ENCODE measurements around the gene SAG. TPM values are rescaled to one million over a fixed set of nuclear protein-coding genes. Genes with fewer than 3 reads are reported as not detected.
A peak's percentile ranks its signal among the peaks of the same experiment; 100 is the strongest.

SAG gene
- total RNA-seq, 3 donors from 2014 or later = 0.63 TPM; not detected in 2

- no peak for ATAC-seq
- Histone ChIP-seq H3K4me3 (no peak overlapping the region), H3K9me3 (no peaks in the 10 kb centered on the region), H3K4me1 (ENCODE audit: low read depth) (peaks cover 2% of the 10 kb centered on the region), H3K36me3 (ENCODE audit: low read depth) (no peaks in the 10 kb centered on the region)
- no peak for DNase-seq
- no peak for TF ChIP-seq CTCF (IDR thresholded peaks at IDR 0.05)
- intact Hi-C loops (cut with DNase I, micrococcal nuclease) = no loop called here
Measured at GRCh38 chr2:233343171-233343705, 35.6 kb downstream of the SAG start.

GRCh38 chr2:233346376-233346775, 38.8 kb downstream of the SAG start:
- H3K4me3 ChIP-seq = no peak overlapping the region
- TF ChIP-seq CTCF (IDR thresholded peaks at IDR 0.05) = no peak
- no peaks in the 10 kb centered on the region for H3K36me3 ChIP-seq (ENCODE audit: low read depth)
- DNase-seq = no peak
- peaks cover 23% of the 10 kb centered on the region for H3K4me1 ChIP-seq (ENCODE audit: low read depth)
- intact Hi-C loops (cut with DNase I, micrococcal nuclease) = loop anchor here in 1 of 2 donors (5.0 kb wide), 1 partner anchor 101 kb away; no protein-coding TSS in a partner anchor
- no peak for ATAC-seq
- H3K9me3 ChIP-seq = no peaks in the 10 kb centered on the region

- TF ChIP-seq CTCF (IDR thresholded peaks at IDR 0.05) = no peak
- no peaks in the 10 kb centered on the region for H3K9me3 ChIP-seq
- intact Hi-C loops (cut with DNase I, micrococcal nuclease) = loop anchor here in 1 of 2 donors (5.0 kb wide), 1 partner anchor 100 kb away; no protein-coding TSS in a partner anchor
- no peak overlapping the region for H3K4me3 ChIP-seq
- no peaks in the 10 kb centered on the region for H3K36me3 ChIP-seq (ENCODE audit: low read depth)
- no peak for DNase-seq
- peaks cover 23% of the 10 kb centered on the region for H3K4me1 ChIP-seq (ENCODE audit: low read depth)
- ATAC-seq = no peak
Measured at GRCh38 chr2:233346930-233347329, 39.3 kb downstream of the SAG start.

GRCh38 chr2:233349005-233349998, 41.7 kb downstream of the SAG start:
- H3K9me3 ChIP-seq = no peaks in the 10 kb centered on the region
- DNase-seq = peak; percentile 81 to 89 (median 83)
- intact Hi-C loops (cut with DNase I, micrococcal nuclease) = loop anchor here in 1 of 2 donors (5.0 kb wide), 1 partner anchor 98 kb away; no protein-coding TSS in a partner anchor
- peak; percentile 82 for ATAC-seq
- H3K36me3 ChIP-seq (ENCODE audit: low read depth) = no peaks in the 10 kb centered on the region
- no peak for TF ChIP-seq CTCF (IDR thresholded peaks at IDR 0.05)
- peaks cover 34% of the 10 kb centered on the region for H3K4me1 ChIP-seq (ENCODE audit: low read depth)
- no peak overlapping the region for H3K4me3 ChIP-seq

- no peaks in the 10 kb centered on the region for H3K36me3 ChIP-seq (ENCODE audit: low read depth)
- H3K4me1 ChIP-seq (ENCODE audit: low read depth) = peaks cover 38% of the 10 kb centered on the region
- TF ChIP-seq CTCF (IDR thresholded peaks at IDR 0.05) = no peak
- no peaks in the 10 kb centered on the region for H3K9me3 ChIP-seq
- no peak overlapping the region for H3K4me3 ChIP-seq
- ATAC-seq = peak; percentile 64
- DNase-seq = no peak
- intact Hi-C loops (cut with DNase I, micrococcal nuclease) = loop anchor here in 1 of 2 donors (10.0 kb wide), 1 partner anchor 94 kb away; no protein-coding TSS in a partner anchor
Measured at GRCh38 chr2:233350708-233351107, 43.1 kb downstream of the SAG start.

Data from mucosa of descending colon (tissue), 3 donors.